ENCODE measurements around the gene MMAB.

Gene MMAB

DNA sequence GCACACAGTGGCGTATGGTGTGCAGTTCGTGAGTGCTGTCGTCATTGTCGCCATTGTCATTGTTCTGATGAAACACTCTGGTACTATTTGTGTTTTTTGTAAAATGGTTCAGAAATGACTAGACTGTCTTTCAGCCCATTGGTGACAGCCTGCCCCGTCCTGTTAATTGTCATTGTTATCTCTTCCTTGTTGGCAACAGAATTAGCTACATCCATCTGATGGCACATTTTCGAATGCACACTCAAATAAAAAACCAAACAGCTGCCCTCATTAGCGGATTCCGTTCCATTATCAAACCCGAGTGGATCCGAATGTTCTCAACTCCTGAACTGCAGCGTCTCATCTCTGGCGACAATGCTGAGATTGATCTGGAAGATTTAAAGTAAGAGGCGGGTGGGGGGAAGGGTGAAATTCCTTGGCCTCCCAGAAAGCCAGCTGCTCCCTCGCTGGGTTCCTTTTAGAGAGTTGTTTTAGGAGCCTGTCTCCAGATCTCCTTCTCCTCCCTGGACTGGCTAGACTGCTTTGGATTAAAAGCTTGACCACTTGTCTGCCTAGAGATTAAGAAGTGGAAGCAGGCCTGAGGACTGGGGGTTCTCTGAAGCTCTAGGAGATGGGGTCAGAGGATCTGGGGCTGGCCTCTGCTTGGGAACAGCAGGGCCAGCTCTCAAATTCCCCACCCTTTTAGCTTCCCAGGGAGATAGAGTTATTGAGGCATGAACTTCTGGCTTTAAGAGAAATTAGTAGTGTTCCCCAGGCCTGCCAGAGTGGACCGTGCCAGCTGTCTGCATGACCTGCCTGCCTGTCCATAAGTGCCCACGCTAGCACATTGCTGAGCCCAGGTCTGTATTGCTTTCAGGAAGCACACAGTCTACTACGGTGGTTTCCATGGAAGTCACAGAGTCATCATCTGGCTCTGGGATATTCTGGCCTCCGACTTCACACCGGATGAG is 43.3 kb downstream of the MMAB start:
- H3K79me1 ChIP-seq (ENCODE audit: low read depth, low read length): no peaks in the 10 kb centered on the region
- H3K4me3 ChIP-seq (ENCODE audit: low read length in 2 of 2): no peak overlapping the region
- H2AK5ac ChIP-seq (ENCODE audit: low read depth, low read length): no peak overlapping the region
- H2BK120ac ChIP-seq (ENCODE audit: low read depth, low read length): no peak overlapping the region
- DNase-seq (ENCODE audit: low spot score): no peak
- H3K4me1 ChIP-seq (ENCODE audit: control insufficient read depth in 2 of 2, insufficient read depth in 1 of 2, low read depth in 1 of 2, low read length in 2 of 2): peaks cover 0 to 36% of the 10 kb centered on the region in 2 donors
- H3K9me3 ChIP-seq (replicated peaks in 1 of 2; ENCODE audit: control insufficient read depth in 2 of 2, insufficient read depth in 1 of 2, low read depth in 1 of 2, low read length in 2 of 2): no peaks in the 10 kb centered on the region
- no peaks in the 10 kb centered on the region for H3K27me3 ChIP-seq (ENCODE audit: control insufficient read depth in 3 of 3, insufficient read depth in 3 of 3, low read depth in 1 of 3, low read length in 3 of 3)
- no peak overlapping the region for H3K9ac ChIP-seq (ENCODE audit: low read depth, low read length, poor library complexity)
- peak overlapping the region; percentile 80 for H3K18ac ChIP-seq (ENCODE audit: low read length)
- peak overlapping the region; percentile 34 for H3K27ac ChIP-seq (replicated peaks; ENCODE audit: low read length)
- H2BK15ac ChIP-seq (ENCODE audit: low read length): no peak overlapping the region
- WGBS, 2 donors (ENCODE audit: extremely low coverage in 2 of 2, insufficient read length in 2 of 2, insufficient replicate concordance in 1 of 2): no CpG with 5 or more reads among the region's 19 CpGs
- H3K14ac ChIP-seq (ENCODE audit: low read length): no peak overlapping the region
- H4K8ac ChIP-seq (ENCODE audit: low read depth, low read length): no peak overlapping the region
- H3K36me3 ChIP-seq (replicated peaks in 1 of 2; ENCODE audit: control insufficient read depth in 2 of 2, insufficient read depth in 2 of 2, low read length in 2 of 2): peaks cover 3 to 87% of the 10 kb centered on the region in 2 donors
- H4K91ac ChIP-seq (ENCODE audit: low read depth, low read length, poor library complexity): no peak overlapping the region
- no peak overlapping the region for H2AFZ ChIP-seq (ENCODE audit: low read length)
- no peak overlapping the region for H3K4me2 ChIP-seq (ENCODE audit: insufficient read depth, low read length, poor library complexity, severe bottlenecking)
- H3K23ac ChIP-seq (ENCODE audit: low read depth, low read length, poor library complexity): no peak overlapping the region
- H3K4ac ChIP-seq (ENCODE audit: low read length): no peak overlapping the region
- H2BK12ac ChIP-seq (ENCODE audit: low read length): no peak overlapping the region
- H2BK5ac ChIP-seq (ENCODE audit: low read length): no peak overlapping the region

DNA sequence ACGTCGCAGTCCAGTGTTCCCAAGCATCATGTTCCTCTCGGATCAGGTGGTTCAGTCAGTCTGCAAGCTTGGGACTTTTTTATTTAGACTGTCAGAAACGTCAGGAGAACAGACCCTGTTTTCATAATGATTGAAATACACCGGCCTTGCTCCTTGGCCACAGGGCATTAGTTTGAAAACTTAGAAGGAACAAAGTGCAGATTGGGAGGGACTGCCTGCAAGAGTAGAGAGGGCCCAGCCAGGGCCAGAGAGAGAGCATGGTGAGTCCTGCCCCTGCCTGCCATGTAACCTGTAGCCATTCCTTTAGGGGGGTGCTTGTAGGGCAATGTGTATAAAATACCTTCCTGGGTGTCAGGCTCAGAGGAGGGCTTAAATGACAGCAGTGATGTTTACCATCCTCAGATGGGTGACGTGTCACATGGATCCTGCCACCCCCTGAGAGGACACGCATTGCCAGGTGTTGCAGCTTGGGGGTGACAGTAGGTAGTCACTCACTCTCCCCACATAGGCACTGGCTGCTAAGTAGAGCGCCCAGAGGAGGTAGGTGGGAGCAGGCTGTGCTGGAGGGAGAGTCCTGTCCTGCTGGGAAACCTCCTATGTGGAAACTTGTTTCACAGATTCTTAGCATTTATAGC is 45.7 kb downstream of the MMAB start:
- peak overlapping the region; percentile 31 for H3K18ac ChIP-seq (ENCODE audit: low read length)
- H3K9me3 ChIP-seq (replicated peaks in 1 of 2; ENCODE audit: control insufficient read depth in 2 of 2, insufficient read depth in 1 of 2, low read depth in 1 of 2, low read length in 2 of 2): no peaks in the 10 kb centered on the region
- H2BK120ac ChIP-seq (ENCODE audit: low read depth, low read length): no peak overlapping the region
- H3K4ac ChIP-seq (ENCODE audit: low read length): no peak overlapping the region
- peak overlapping the region; percentile 47 for H2BK15ac ChIP-seq (ENCODE audit: low read length)
- no peak overlapping the region for H3K4me3 ChIP-seq (ENCODE audit: low read length in 2 of 2)
- H3K36me3 ChIP-seq (replicated peaks in 1 of 2; ENCODE audit: control insufficient read depth in 2 of 2, insufficient read depth in 2 of 2, low read length in 2 of 2): peaks cover 0 to 88% of the 10 kb centered on the region in 2 donors
- H3K79me1 ChIP-seq (ENCODE audit: low read depth, low read length): no peaks in the 10 kb centered on the region
- H3K9ac ChIP-seq (ENCODE audit: low read depth, low read length, poor library complexity): no peak overlapping the region
- H3K27ac ChIP-seq (replicated peaks; ENCODE audit: low read length): no peak overlapping the region
- peaks cover 10 to 55% of the 10 kb centered on the region in 2 donors for H3K4me1 ChIP-seq (ENCODE audit: control insufficient read depth in 2 of 2, insufficient read depth in 1 of 2, low read depth in 1 of 2, low read length in 2 of 2)
- no peak overlapping the region for H2BK5ac ChIP-seq (ENCODE audit: low read length)
- DNase-seq (ENCODE audit: low spot score): no peak
- no peak overlapping the region for H2AFZ ChIP-seq (ENCODE audit: low read length)
- no peaks in the 10 kb centered on the region for H3K27me3 ChIP-seq (ENCODE audit: control insufficient read depth in 3 of 3, insufficient read depth in 3 of 3, low read depth in 1 of 3, low read length in 3 of 3)
- no peak overlapping the region for H3K14ac ChIP-seq (ENCODE audit: low read length)
- no peak overlapping the region for H4K8ac ChIP-seq (ENCODE audit: low read depth, low read length)
- peak overlapping the region; percentile 56 for H3K23ac ChIP-seq (ENCODE audit: low read depth, low read length, poor library complexity)
- peak overlapping the region; percentile 33 for H2AK5ac ChIP-seq (ENCODE audit: low read depth, low read length)
- WGBS, 2 donors (ENCODE audit: extremely low coverage in 2 of 2, insufficient read length in 2 of 2, insufficient replicate concordance in 1 of 2): no CpG with 5 or more reads among the region's 8 CpGs
- H3K4me2 ChIP-seq (ENCODE audit: insufficient read depth, low read length, poor library complexity, severe bottlenecking): no peak overlapping the region
- H2BK12ac ChIP-seq (ENCODE audit: low read length): peak overlapping the region; percentile 67
- no peak overlapping the region for H4K91ac ChIP-seq (ENCODE audit: low read depth, low read length, poor library complexity)

DNA sequence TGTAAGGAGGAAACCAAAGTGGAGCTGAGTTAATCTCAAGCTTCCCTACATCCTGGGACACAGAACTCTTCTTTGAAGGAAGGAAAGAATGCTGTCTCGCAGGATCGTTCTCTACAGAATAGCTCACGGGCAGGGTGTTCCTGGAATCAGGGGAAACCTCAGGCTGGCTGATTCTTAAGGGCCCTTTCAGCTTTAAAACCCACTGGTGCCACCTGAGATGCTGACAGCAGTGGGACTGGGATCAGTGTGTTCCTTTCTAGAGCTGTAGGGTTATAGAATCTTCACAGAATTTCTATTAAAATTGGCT is 48.1 kb downstream of the MMAB start:
- no peak overlapping the region for H3K14ac ChIP-seq (ENCODE audit: low read length)
- no peaks in the 10 kb centered on the region for H3K27me3 ChIP-seq (ENCODE audit: control insufficient read depth in 3 of 3, insufficient read depth in 3 of 3, low read depth in 1 of 3, low read length in 3 of 3)
- no CpG with 5 or more reads among the region's 3 CpGs for WGBS, 2 donors (ENCODE audit: extremely low coverage in 2 of 2, insufficient read length in 2 of 2, insufficient replicate concordance in 1 of 2)
- peaks cover 10 to 56% of the 10 kb centered on the region in 2 donors for H3K4me1 ChIP-seq (ENCODE audit: control insufficient read depth in 2 of 2, insufficient read depth in 1 of 2, low read depth in 1 of 2, low read length in 2 of 2)
- H4K8ac ChIP-seq (ENCODE audit: low read depth, low read length): no peak overlapping the region
- H3K4me3 ChIP-seq (ENCODE audit: low read length in 2 of 2): no peak overlapping the region
- H3K18ac ChIP-seq (ENCODE audit: low read length): peak overlapping the region; percentile 77
- H3K9me3 ChIP-seq (replicated peaks in 1 of 2; ENCODE audit: control insufficient read depth in 2 of 2, insufficient read depth in 1 of 2, low read depth in 1 of 2, low read length in 2 of 2): no peaks in the 10 kb centered on the region
- H3K4me2 ChIP-seq (ENCODE audit: insufficient read depth, low read length, poor library complexity, severe bottlenecking): no peak overlapping the region
- no peak overlapping the region for H2BK12ac ChIP-seq (ENCODE audit: low read length)
- no peak overlapping the region for H4K91ac ChIP-seq (ENCODE audit: low read depth, low read length, poor library complexity)
- H3K36me3 ChIP-seq (replicated peaks in 1 of 2; ENCODE audit: control insufficient read depth in 2 of 2, insufficient read depth in 2 of 2, low read length in 2 of 2): peaks cover 3 to 89% of the 10 kb centered on the region in 2 donors
- no peak overlapping the region for H2BK15ac ChIP-seq (ENCODE audit: low read length)
- H3K9ac ChIP-seq (ENCODE audit: low read depth, low read length, poor library complexity): no peak overlapping the region
- H3K4ac ChIP-seq (ENCODE audit: low read length): no peak overlapping the region
- no peaks in the 10 kb centered on the region for H3K79me1 ChIP-seq (ENCODE audit: low read depth, low read length)
- no peak overlapping the region for H2AFZ ChIP-seq (ENCODE audit: low read length)
- no peak overlapping the region for H2BK120ac ChIP-seq (ENCODE audit: low read depth, low read length)
- H3K23ac ChIP-seq (ENCODE audit: low read depth, low read length, poor library complexity): no peak overlapping the region
- H3K27ac ChIP-seq (replicated peaks; ENCODE audit: low read length): peak overlapping the region; percentile 93
- no peak overlapping the region for H2BK5ac ChIP-seq (ENCODE audit: low read length)
- DNase-seq (ENCODE audit: low spot score): no peak
- peak overlapping the region; percentile 9 for H2AK5ac ChIP-seq (ENCODE audit: low read depth, low read length)
